Mucosa of descending colon (tissue), 3 donors: ENCODE data around the gene KCND3. TPM values are rescaled to one million over a fixed set of nuclear protein-coding genes. Genes with fewer than 3 reads are reported as not detected.

ENCODE experiments used
- ATAC-seq: fragments of 200-7000 bp; cut with Tn5 transposase; one replicate; pipeline ENCODE4 v1.9.1; 2020; ENCODE audit warnings: mild to moderate bottlenecking, moderate library complexity
- DNase-seq, 3 donors: peaks; one replicate each; pipeline ENCODE4 v3.0.0-alpha.2; 2020
- H3K36me3 ChIP-seq: fragments of 200-600 bp; one replicate; pipeline ENCODE4 v1.8.0; 2021; ENCODE audit warnings: low read depth, mild to moderate bottlenecking
- H3K4me1 ChIP-seq: fragments of 200-600 bp; one replicate; pipeline ENCODE4 v1.8.0; 2021; ENCODE audit warnings: low read depth, mild to moderate bottlenecking
- H3K4me3 ChIP-seq: fragments of 200-600 bp; one replicate; pipeline ENCODE4 v1.8.0; 2021; ENCODE audit warnings: mild to moderate bottlenecking
- H3K9me3 ChIP-seq: fragments of 200-600 bp; one replicate; pipeline ENCODE4 v1.8.0; 2021; ENCODE audit warnings: mild to moderate bottlenecking
- CTCF ChIP-seq: fragments of 200-600 bp; IDR thresholded peaks from one replicate; pipeline ENCODE4 v1.8.0; 2022; ENCODE audit warnings: antibody characterized with exemption, mild to moderate bottlenecking
- intact Hi-C, 2 donors: fragments of 100-400 bp; cut with DNase I in 1 of 2; cut with micrococcal nuclease in 1 of 2; formaldehyde crosslinking; loops; one replicate each; pipeline versions ENCODE4 v1.11.0 to v1.11.1; 2022; cut with DNase I, micrococcal nuclease
- total RNA-seq, 3 donors: library from RNA; stranded (reverse); fragmentation: NEBNext Ultra II Directional in 2 of 3; extraction: Animal tissue kit (Norgen Biotek cat#: 25700) in 2 of 3; gene quantifications; one replicate each; pipeline versions ENCODE4 v1.2.1 to v1.2.4, GENCODE V29; 2021 to 2023
- donor health status: DM: no; HTN: no; CAD: no; lungs with moderate emphysema.
- donor health status: DM: no; HTN: no; CAD: no.
- donor health status: DM: no; HTN: yes; CAD: no.

The KCND3 gene
- total RNA-seq, 3 donors from 2014 or later = 1.2 to 10.3 (median 5.5) TPM

GRCh38 chr1:111814305-111814628, 175.2 kb downstream of the KCND3 start:
- DNase-seq = no peak
- ATAC-seq = no peak
- H3K4me3 ChIP-seq = no peak overlapping the region
- intact Hi-C loops = no loop called here
- no peaks in the 10 kb centered on the region for H3K4me1 ChIP-seq
- H3K36me3 ChIP-seq = no peaks in the 10 kb centered on the region
- no peak for TF ChIP-seq CTCF
- H3K9me3 ChIP-seq = no peaks in the 10 kb centered on the region

GRCh38 chr1:111813440-111814304, 175.8 kb downstream of the KCND3 start:
- no peak for TF ChIP-seq CTCF
- intact Hi-C loops = no loop called here
- H3K4me1 ChIP-seq = no peaks in the 10 kb centered on the region
- H3K36me3 ChIP-seq = no peaks in the 10 kb centered on the region
- DNase-seq (no peak), ATAC-seq (no peak)
- no peaks in the 10 kb centered on the region for H3K9me3 ChIP-seq
- H3K4me3 ChIP-seq = no peak overlapping the region

- Histone ChIP-seq H3K4me3 (no peak overlapping the region), H3K36me3 (no peaks in the 10 kb centered on the region), H3K9me3 (no peaks in the 10 kb centered on the region), H3K4me1 (no peaks in the 10 kb centered on the region)
- DNase-seq = no peak
- ATAC-seq = no peak
- TF ChIP-seq CTCF = no peak
- intact Hi-C loops = no loop called here
These were observed 177.2 kb downstream of the KCND3 start for GRCh38 chr1:111812306-111812705.

GRCh38 chr1:111811891-111812290, 177.6 kb downstream of the KCND3 start:
- Histone ChIP-seq H3K9me3 (no peaks in the 10 kb centered on the region), H3K4me1 (no peaks in the 10 kb centered on the region), H3K36me3 (no peaks in the 10 kb centered on the region), H3K4me3 (no peak overlapping the region)
- ATAC-seq (no peak), DNase-seq (no peak)
- TF ChIP-seq CTCF = no peak
- intact Hi-C loops = no loop called here

- Histone ChIP-seq H3K4me1 (no peaks in the 10 kb centered on the region), H3K36me3 (no peaks in the 10 kb centered on the region), H3K4me3 (no peak overlapping the region), H3K9me3 (no peaks in the 10 kb centered on the region)
- TF ChIP-seq CTCF = no peak
- intact Hi-C loops = no loop called here
- DNase-seq (no peak), ATAC-seq (no peak)
These were observed 184.2 kb downstream of the KCND3 start for GRCh38 chr1:111805251-111805650.
